Right kidney (tissue), 1 donor: ENCODE data around the gene ACSL4.
"Not testable (repeated sequence)": the region's sequence is repeated elsewhere in the genome, so short reads cannot be mapped to it uniquely, and the experiment has no call there.

Experiments
- DNase-seq: peaks from one replicate; pipeline ENCODE4 v3.0.0-alpha.2; 2016

Gene ACSL4

DNA sequence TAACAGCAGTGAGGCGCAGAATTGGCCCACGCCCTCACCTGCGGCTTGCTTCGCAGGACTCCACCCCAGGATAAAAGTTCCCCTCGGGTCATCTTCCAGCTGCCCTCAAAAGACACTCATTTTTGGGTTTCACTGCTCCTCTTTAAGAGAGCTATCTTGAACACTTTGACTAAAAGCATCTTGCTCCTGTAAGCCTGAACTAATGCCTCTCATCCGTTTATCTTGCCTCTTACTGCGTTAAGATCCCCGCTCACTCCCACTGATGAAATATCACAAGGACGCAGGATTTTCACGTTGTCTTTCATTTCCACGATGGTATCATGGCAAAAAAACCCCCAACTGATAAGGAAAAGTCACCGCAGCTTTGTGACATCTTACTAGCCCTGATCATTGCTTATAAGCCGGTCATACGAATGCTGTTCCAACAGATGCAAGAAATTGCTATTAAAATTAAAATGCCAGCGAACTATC, 591 bp upstream of the ACSL4 start:
- no peak for DNase-seq

- no peak for DNase-seq
Measured at GRCh38 chrX:109732017-109732801, 848 bp downstream of the ACSL4 start.

- no peak for DNase-seq
Measured at GRCh38 chrX:109728173-109728535, 4.9 kb downstream of the ACSL4 start.

DNA sequence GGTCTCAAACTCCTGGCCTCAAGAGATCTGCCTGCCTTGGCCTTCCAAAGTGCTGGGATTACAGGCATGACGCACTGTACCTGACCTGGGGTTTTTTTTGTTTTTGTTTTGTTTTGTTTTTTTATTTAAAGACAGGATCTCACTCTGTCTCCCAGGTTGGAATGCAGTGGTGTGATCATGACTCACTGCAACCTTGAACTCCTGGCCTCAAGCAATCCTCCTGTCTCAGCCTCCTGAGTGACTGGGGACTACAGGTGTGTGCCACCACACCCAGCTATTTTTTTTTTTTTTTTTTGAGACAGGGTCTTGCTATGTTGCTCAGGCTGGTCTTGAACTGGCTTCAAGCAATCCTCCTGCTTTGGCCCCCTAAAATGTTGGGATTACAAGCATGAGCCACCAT, 8.1 kb downstream of the ACSL4 start:
- DNase-seq: not testable (repeated sequence)

DNA sequence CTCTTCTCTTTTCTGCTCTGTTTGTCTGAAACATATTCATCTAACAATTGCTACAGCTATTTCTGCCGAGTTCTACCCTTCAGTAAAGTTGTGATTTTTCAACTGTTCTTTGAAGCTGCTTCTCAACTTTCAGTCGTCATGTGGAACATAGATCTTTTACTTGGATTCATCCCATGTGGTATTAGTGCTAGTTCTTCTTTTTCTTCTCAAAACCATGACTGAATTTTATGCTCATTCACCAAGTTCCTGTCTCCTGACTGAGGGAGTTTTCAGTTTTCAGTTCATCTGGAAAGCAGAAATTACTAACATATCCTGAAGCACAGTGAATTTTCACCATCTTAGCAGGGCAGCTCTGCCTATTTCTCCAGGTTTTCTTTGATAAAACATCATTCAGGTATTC, 12.1 kb downstream of the ACSL4 start:
- no peak for DNase-seq

DNA sequence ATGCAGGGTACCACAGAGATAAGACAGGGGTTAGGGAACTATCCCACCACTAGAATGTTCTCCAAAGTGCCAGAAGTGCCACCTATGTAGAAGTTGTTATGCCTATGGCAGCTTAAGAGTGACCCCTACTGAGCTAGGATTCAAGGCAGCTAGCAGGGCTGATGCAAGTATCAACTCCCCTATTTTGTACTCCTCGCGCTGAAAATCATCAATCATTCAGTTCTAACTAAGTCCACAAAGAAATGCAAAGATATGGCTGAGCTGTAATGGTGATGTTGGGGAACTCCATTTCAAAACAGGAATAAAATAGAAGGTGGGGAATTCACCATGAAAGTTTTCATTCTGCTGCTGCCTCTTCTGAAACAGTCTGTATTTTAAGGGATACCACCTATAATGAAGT, 13.8 kb downstream of the ACSL4 start:
- DNase-seq: no peak

- no peak for DNase-seq
Measured at GRCh38 chrX:109716431-109717028, 16.5 kb downstream of the ACSL4 start.

GRCh38 chrX:109714340-109714958, 18.6 kb downstream of the ACSL4 start:
- no peak for DNase-seq

DNA sequence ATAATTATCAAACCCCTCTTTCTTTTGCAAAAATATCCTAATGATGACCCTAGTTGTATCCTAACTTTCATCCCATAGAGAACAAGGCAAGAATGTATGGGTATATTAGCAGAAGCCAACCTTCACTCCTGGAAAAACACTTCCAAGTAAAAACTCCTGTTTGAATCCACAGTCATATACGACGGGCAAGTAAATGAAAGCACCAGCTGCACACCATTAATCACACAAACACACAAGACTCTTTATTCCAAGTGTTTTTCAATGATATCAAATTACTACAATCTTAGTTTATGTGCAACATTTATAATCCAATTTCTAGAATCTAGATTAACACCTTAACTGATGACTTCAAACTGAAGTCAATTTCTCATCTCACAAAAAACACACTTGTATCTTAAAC, 22.9 kb downstream of the ACSL4 start:
- DNase-seq: no peak

DNA sequence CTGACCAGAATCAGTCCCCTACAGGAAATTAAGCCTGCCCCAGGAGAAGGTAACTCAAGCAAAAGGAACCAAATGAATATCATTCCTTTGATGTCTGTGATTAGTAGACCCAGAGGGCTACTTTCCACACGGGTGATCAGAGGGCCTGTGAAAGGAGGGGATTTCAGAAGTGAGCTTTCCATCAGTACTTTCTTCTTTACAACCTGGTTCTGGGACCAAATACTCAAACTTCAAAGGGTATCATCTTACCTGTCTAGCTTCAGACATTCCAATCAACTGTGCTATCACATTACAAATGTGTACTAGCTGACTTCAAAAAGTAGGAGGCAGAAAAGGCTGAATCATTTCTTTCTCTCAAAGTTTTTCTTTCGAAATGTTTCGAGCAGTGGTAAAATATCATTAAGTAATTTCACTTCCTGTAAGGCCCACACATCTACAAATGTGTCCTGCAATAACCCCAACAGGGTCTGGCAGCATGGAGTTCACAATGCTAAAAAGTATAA, 23.9 kb downstream of the ACSL4 start:
- DNase-seq: no peak

- DNase-seq: no peak
Measured at GRCh38 chrX:109707720-109708119, 25.3 kb downstream of the ACSL4 start.

- DNase-seq: no peak
Measured at GRCh38 chrX:109707319-109707718, 25.7 kb downstream of the ACSL4 start.

DNA sequence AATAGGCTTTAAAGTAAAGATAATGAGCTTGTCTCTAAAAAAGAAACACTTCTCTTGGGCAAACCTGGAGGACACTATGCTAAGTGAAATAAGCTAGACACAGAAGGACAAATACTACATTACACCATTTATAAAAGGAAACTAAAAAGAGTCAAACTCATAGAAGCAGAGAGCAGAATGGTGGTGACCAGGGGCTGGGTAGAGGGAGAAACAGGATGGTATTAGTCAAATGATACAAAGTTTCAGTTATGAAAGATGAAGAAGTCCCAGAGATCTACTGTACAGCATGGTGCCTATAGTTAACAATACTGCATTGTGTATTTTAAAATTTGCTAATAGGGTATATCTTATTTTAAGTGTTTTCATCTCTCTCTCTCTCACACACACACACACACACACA, 28.5 kb downstream of the ACSL4 start:
- DNase-seq: no peak

- DNase-seq: no peak
Measured at GRCh38 chrX:109697855-109698254, 35.2 kb downstream of the ACSL4 start.

DNA sequence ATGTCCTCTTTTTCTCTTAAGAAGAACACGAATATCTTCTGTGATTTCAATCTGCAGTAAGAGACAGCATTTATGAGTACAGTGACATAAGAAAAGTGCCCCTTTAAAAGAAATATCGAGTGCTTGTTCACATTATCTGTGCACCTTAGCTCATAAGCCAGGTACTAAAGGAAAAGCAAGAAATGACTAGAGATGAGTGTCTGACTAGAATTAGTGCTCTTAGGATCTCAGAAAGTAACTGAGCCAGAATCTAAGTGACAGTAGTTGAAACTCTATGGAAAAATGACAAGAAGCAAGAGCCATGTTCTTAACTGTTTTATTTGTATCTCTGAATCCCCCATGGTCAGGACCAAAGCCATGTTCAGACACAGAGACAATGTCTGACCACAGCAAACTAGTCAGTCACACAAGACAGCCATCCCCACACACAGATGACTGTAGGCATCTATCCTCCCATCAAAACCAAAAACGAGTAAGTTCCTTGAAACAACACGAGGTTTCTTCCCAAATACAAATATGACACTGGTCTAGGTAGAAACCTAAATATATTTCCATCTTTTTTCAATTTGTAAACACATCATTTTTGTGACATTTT, 36.8 kb downstream of the ACSL4 start:
- DNase-seq: no peak

- no peak for DNase-seq
Measured at GRCh38 chrX:109695637-109696036, 37.4 kb downstream of the ACSL4 start.

- no peak for DNase-seq
Measured at GRCh38 chrX:109691752-109692151, 41.3 kb downstream of the ACSL4 start.

- no peak for DNase-seq
Measured at GRCh38 chrX:109691277-109691676, 41.8 kb downstream of the ACSL4 start.

DNA sequence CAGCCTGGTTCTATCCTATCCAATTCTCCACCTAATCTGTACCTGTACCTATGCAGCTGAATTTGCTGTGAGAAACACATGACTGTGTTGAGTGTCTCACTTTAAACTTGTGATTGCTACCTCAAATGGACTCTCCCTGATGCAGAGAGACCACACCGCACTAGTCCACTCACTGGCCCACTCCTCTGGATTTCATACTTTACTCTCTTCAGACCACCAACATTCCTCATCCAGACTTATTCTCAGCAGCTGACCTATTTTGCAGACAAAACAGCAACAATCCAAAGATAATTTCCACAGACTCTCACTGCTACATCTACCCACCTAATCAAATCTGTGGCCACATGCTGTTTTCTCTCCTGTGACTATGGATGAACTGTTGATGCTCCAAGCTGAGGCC, 45.2 kb downstream of the ACSL4 start:
- no peak for DNase-seq

GRCh38 chrX:109685656-109686078, 47.4 kb downstream of the ACSL4 start:
- no peak for DNase-seq

DNA sequence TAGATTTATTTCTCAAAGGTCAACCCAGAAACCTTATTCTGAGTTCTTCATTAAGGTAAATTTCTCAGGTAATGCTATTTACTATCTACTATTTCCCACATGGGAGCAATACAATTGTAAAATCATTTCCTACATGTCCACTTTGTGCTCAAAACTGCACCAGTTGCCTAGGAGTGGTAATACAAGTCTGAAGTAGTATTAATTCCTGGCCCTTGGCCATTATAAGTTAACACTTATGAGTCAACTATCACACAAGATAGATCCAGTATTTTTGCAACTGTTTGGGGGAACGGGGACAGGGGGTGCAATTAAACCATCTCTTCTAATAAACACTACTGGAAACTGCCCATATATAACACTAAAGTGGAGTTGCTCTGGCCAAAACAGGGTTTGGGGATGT, 48.9 kb downstream of the ACSL4 start:
- no peak for DNase-seq

DNA sequence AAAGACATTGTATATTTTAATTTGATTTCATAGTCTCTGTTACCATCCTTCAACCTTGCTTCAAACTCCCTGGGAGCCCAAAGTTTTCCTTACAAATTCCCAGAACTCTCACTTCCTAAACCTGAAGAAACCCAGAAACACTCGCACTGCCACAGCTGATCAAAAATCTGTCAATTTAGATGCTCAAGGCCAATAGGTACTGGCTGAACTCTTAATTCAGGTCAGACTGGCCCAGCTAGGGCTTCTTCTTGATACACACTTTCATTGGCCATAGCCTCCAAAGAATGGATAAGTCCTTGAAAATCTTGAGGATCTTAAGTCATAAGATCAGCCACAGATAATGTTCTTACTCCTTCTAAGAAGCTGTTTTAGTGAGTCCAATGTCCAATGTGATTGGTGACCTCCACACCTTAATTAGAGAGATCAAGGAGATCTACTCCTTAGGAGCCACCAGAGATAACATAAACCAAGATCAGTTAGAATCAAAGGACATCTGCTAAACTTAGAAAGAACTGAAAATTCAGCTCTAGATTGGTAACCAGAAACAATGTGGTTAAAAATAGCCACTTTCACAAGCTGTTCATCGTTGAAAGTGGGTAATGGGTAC, 51.5 kb downstream of the ACSL4 start:
- DNase-seq: no peak

DNA sequence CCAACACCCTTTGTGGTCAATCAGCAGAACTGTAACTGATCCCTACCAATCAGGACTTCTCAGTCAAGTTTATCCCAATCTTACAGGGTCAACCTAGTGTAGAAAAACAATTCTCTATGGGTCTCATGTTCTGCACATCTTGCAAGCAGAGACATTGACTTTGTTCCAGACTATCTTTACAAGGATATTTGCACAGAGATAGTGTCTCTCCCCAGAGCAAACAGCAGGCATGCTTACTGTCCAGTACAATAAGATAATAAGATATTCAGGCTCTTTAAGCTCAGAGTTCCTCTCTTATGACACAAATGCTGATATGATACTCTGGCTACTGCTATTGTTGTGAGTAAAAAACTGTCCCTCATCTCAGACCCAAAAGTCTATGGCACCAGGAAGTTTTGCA, 53.2 kb downstream of the ACSL4 start:
- no peak for DNase-seq
